Glomerular endothelial cell (primary cell): ENCODE measurements around the gene HSF5. TPM values are rescaled to one million over a fixed set of nuclear protein-coding genes. Genes with fewer than 3 reads are reported as not detected.
"Not testable (repeated sequence)": the region's sequence is repeated elsewhere in the genome, so short reads cannot be mapped to it uniquely, and the experiment has no call there.

ENCODE experiments used
- DNase-seq: peaks from one replicate; pipeline ENCODE4 v3.0.0-alpha.2; 2011; ENCODE audit warnings: low read depth, low spot score; ENCODE audit errors: extremely low read depth
- total RNA-seq: library from RNA; depleted of rRNA; stranded (reverse); fragments of >200 nt; gene quantifications from 2 replicates; pipeline ENCODE4 v1.2.3, GENCODE V29; 2015

The HSF5 gene
- total RNA-seq, 1 donor from 2014 or later: not detected

DNA sequence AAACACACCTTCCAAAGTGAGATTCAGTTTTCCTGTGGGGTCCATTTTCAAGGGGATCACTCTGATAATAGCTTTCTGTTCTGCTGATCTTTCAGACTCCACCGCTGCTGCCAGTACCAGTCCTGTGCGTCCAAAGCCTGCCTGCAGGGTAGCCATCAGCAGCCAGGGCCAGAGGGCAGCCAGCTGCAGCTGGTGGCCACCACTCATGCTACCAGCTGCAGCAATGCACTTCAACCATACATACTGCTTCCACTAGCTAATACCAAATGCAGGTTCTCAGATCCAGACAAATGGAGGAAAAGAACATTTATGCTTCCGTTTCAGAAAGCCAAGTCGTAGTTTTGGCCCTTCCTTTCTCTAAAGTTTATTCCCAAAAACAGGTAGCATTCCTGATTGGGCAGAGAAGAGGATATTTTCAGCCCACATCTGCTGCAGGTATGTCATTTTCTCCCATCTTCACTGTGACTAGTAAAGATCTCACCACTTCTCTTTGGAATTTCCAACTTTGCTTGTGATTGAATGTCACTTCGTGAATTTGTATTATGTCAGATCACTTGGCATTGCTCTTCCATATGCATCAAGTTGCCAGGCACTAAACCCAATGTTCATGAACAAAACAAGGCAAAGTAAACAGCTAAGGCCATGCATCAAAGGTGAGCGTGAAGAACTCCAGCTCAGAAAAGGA, 72.7 kb downstream of the HSF5 start:
- no peak for DNase-seq

DNA sequence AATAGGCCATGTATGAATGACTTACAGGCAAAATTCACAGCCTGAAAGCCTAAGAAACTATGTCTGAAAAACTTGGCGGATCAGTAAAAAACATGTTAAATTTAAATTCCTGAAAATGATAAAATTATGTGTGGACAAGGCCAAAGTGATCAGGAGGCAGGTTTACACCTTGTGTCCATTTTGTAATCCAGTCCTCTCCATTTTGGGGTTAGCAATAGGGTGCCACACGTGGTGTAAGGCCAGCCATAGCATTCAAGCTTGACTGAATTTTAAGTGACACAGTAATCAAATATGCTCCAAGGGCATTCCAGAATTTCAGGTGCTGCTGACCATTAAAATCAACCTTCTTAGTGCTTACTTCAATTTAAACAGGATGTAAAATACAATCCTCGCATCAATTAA, 73.6 kb downstream of the HSF5 start:
- DNase-seq: no peak

DNA sequence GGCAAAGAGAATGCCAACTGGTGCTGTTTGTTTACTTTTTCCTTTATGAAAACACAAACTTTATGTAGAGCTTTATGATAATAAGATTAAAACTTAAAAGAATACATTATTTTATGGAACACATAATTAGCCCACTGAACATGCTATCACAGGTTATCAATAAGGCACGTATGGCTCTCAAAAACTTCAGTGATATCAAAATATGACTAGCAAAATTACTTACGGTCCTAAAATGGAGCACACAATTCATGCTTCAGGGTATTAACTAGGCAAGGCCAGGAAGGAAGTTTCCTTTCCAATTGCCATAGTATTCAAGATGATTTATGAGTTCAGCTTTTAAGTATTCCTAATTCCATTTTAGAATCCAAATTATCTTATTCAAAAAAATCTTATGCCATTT, 74.5 kb downstream of the HSF5 start:
- DNase-seq: no peak

GRCh38 chr17:58412961-58413586, 75.1 kb downstream of the HSF5 start:
- DNase-seq: no peak

GRCh38 chr17:58412064-58412703, 76.0 kb downstream of the HSF5 start:
- DNase-seq: no peak

DNA sequence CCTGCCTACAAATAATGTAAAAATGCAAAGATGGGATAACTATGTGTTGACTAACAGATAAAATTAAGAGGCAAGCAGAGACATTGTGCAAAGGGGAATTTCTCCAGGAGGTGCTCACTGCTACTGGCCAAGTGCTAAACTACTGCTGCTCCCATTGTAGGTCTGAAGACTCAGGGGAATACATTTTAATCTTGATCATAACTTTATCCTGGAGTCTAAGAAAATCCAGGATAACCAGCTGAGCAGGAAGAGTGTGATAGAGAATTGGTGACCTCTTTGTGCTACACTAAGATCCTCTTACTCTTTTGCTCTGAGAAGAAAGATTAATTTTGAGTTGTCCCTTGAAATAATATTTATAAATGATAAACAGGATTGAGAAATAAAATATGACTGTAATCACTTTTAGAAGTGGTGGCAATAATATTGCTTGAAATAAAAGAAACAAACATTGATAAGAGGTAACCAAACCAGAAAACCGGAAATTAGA, 76.8 kb downstream of the HSF5 start:
- DNase-seq: no peak

DNA sequence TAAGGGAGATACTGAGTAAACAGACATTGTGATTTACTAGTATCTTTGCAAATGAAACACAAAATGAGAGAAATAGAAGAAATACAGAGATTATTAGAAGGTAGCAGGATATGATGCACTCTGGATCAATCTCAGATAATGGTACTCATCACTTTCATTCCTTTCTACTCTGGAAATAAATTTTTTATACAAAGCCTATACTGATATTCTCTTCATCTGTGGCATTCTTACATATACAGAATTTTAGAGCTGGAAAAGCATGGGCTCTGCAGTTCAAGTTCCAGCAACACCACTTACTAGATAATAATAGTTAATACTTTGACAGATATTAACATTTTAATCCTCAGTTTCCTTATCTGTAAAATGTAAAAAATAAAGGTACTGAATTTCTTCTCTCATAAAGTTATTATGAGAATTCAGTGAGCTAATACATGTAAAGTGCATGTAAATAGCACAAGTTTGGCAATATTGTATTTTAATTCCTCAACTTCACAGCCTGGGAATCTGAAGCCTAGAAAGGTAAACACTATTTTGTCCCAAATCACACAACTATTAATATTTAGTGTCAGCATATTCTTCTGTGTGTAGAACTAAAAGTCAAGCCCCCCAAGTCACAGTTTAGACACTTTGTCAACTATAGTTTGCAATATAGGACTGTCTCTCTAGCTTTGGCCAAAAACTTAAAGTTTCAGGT, 77.3 kb downstream of the HSF5 start:
- DNase-seq: no peak

- no peak for DNase-seq
These were observed 78.8 kb downstream of the HSF5 start for GRCh38 chr17:58409432-58409831.

- DNase-seq: no peak
These were observed 84.9 kb downstream of the HSF5 start for GRCh38 chr17:58403311-58403710.

- DNase-seq: no peak
These were observed 85.5 kb downstream of the HSF5 start for GRCh38 chr17:58402679-58403078.

GRCh38 chr17:58402047-58402446, 86.2 kb downstream of the HSF5 start:
- DNase-seq: no peak

- no peak for DNase-seq
These were observed 86.9 kb downstream of the HSF5 start for GRCh38 chr17:58401287-58401686.

GRCh38 chr17:58400826-58401225, 87.4 kb downstream of the HSF5 start:
- no peak for DNase-seq

DNA sequence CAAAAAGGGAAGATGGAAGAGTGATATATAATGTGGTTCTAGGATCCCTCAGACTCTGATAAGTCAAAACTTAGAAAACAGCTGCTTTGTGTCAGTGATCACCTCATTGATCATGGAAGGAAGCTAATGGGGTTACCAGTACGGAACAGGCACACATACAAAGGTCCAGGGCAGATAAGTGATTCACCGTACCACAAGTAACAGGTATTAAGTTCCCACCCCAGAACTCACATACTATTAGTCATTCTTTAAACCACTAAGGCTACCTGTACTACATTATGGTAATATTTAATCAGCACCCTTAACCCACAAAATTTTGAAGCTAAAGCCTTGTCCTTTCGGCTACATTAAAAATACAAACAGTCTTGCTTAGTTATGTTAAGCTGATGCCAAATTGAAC, 88.2 kb downstream of the HSF5 start:
- no peak for DNase-seq

- DNase-seq: no peak
These were observed 89.5 kb downstream of the HSF5 start for GRCh38 chr17:58398574-58399266.

GRCh38 chr17:58397421-58397820, 90.8 kb downstream of the HSF5 start:
- not testable (repeated sequence) for DNase-seq

- no peak for DNase-seq
These were observed 92.0 kb downstream of the HSF5 start for GRCh38 chr17:58396173-58396572.

- no peak for DNase-seq
These were observed 93.5 kb downstream of the HSF5 start for GRCh38 chr17:58394534-58395223.

GRCh38 chr17:58391302-58391984, 96.8 kb downstream of the HSF5 start:
- peak; percentile 63 for DNase-seq

GRCh38 chr17:58390884-58391283, 97.3 kb downstream of the HSF5 start:
- no peak for DNase-seq
